HEK293 (cell line): ENCODE results near the gene PHKB.

Source experiments
- CTCF ChIA-PET: fragments of 350-600 bp; formaldehyde crosslinking; extraction: SDS; loops from one replicate; lab custom pipeline; 2021; ENCODE audit warnings: antibody characterized with exemption; lab: Yijun Ruan, JAX
- POLR2A ChIA-PET: fragments of 300-600 bp; formaldehyde crosslinking; extraction: SDS; loops from one replicate; lab custom pipeline; 2020; ENCODE audit warnings: antibody characterized with exemption, inconsistent platforms; lab: Yijun Ruan, JAX
- H3K27ac ChIP-seq: fragments of 200-500 bp; sonication (Bioruptor generic); 2 replicates; pipeline ENCODE4 v1.5.1; 2014; ENCODE audit warnings: low read depth, low read length, control low read depth, inconsistent platforms; ENCODE audit errors: extremely low read depth
- H3K36me3 ChIP-seq, 2 experiments: fragments of 200-500 bp in 1 of 2; sonication (Bioruptor generic) in 1 of 2; 1 replicate in 1 of 2; 2 replicates in 1 of 2; pipeline ENCODE4 v1.5.1; 2014 to 2017; ENCODE audit warnings: inconsistent platforms in 2 of 2, low read length in 2 of 2; ENCODE audit not compliant: control insufficient read depth in 2 of 2, insufficient read depth in 1 of 2
- H3K4me1 ChIP-seq: fragments of 200-500 bp; sonication (Bioruptor generic); 2 replicates; pipeline ENCODE4 v1.5.1; 2014; ENCODE audit warnings: mild to moderate bottlenecking, low read length, inconsistent platforms; ENCODE audit not compliant: control insufficient read depth, insufficient read depth
- H3K4me3 ChIP-seq: 2 replicates; pipeline ENCODE4 v1.5.1; 2011; ENCODE audit warnings: low read depth, mild to moderate bottlenecking, control low read depth, low read length, moderate library complexity
- H3K9me3 ChIP-seq: fragments of 200-500 bp; sonication (Bioruptor generic); 2 replicates; pipeline ENCODE4 v1.5.1; 2014; ENCODE audit warnings: low read depth, low read length, inconsistent platforms; ENCODE audit not compliant: control insufficient read depth, insufficient read depth
- EGR2 ChIP-seq: fragments of 450-650 bp; formaldehyde crosslinking; IDR thresholded peaks from 2 replicates; pipeline ENCODE4 v1.5.1; 2016; ENCODE audit warnings: low read depth, missing biosample characterization, missing genetic modification characterization
- HOXC10 ChIP-seq: sonication (generic); formaldehyde crosslinking; IDR thresholded peaks from 2 replicates; pipeline ENCODE4 v1.8.1; 2023; ENCODE audit warnings: mild to moderate bottlenecking, missing genetic modification reagents
- IKZF3 ChIP-seq: fragments of 450-650 bp; IDR thresholded peaks from 2 replicates; pipeline ENCODE4 v1.5.0; 2018; ENCODE audit warnings: missing biosample characterization, mild to moderate bottlenecking, missing genetic modification characterization, moderate library complexity
- MZF1 ChIP-seq: fragments of 450-650 bp; formaldehyde crosslinking; IDR thresholded peaks from 2 replicates; pipeline ENCODE4 v1.5.1; 2017; ENCODE audit warnings: missing biosample characterization, missing genetic modification characterization, borderline replicate concordance
- RBAK ChIP-seq: fragments of 450-650 bp; formaldehyde crosslinking; IDR thresholded peaks from 2 replicates; pipeline ENCODE4 v1.5.1; 2016; ENCODE audit warnings: missing biosample characterization, missing genetic modification characterization
- ZBTB20 ChIP-seq: fragments of 450-650 bp; formaldehyde crosslinking; IDR thresholded peaks from 2 replicates; pipeline ENCODE4 v1.5.1; 2016; ENCODE audit warnings: missing biosample characterization, missing genetic modification characterization
- ZBTB7A ChIP-seq: fragments of 450-650 bp; formaldehyde crosslinking; IDR thresholded peaks from 2 replicates; pipeline ENCODE4 v1.5.1; 2016; ENCODE audit warnings: low read depth, missing biosample characterization, missing genetic modification characterization
- ZNF121 ChIP-seq: fragments of 450-650 bp; formaldehyde crosslinking; IDR thresholded peaks from 2 replicates; pipeline ENCODE4 v1.5.1; 2016; ENCODE audit warnings: missing biosample characterization, missing genetic modification characterization
- ZNF155 ChIP-seq: fragments of 450-650 bp; formaldehyde crosslinking; IDR thresholded peaks from 2 replicates; pipeline ENCODE4 v1.5.1; 2016; ENCODE audit warnings: missing biosample characterization, missing genetic modification characterization
- ZNF174 ChIP-seq: fragments of 450-650 bp; formaldehyde crosslinking; IDR thresholded peaks from 2 replicates; pipeline ENCODE4 v1.5.0; 2017; ENCODE audit warnings: missing biosample characterization, mild to moderate bottlenecking, missing genetic modification characterization
- ZNF350 ChIP-seq: fragments of 450-650 bp; formaldehyde crosslinking; IDR thresholded peaks from 2 replicates; pipeline ENCODE4 v1.5.0; 2017; ENCODE audit warnings: missing biosample characterization, mild to moderate bottlenecking, missing genetic modification characterization
- ZNF366 ChIP-seq: fragments of 450-650 bp; formaldehyde crosslinking; conservative IDR thresholded peaks from 2 replicates; pipeline ENCODE4 v1.5.1; 2016; ENCODE audit warnings: missing biosample characterization, missing genetic modification characterization
- ZNF48 ChIP-seq: fragments of 450-650 bp; formaldehyde crosslinking; IDR thresholded peaks from 2 replicates; pipeline ENCODE4 v1.5.1; 2016; ENCODE audit warnings: missing biosample characterization, missing genetic modification characterization
- ZNF654 ChIP-seq: fragments of 450-650 bp; formaldehyde crosslinking; IDR thresholded peaks from 2 replicates; pipeline ENCODE4 v1.5.1; 2016; ENCODE audit warnings: low read depth, missing biosample characterization, missing genetic modification characterization
- ZNF777 ChIP-seq: fragments of 450-650 bp; formaldehyde crosslinking; IDR thresholded peaks from 2 replicates; pipeline ENCODE4 v1.5.1; 2017; ENCODE audit warnings: missing biosample characterization, missing genetic modification characterization, borderline replicate concordance
- ZNF792 ChIP-seq: fragments of 450-650 bp; formaldehyde crosslinking; IDR thresholded peaks from 2 replicates; pipeline ENCODE4 v1.5.1; 2016; ENCODE audit warnings: missing biosample characterization, missing genetic modification characterization
- TF ChIP-seq, protein P1 (sequence below): fragments of 450-650 bp; formaldehyde crosslinking; optimal IDR thresholded peaks from 2 replicates; pipeline ENCODE3; 2016; ENCODE audit warnings: missing biosample characterization, mild to moderate bottlenecking, missing genetic modification characterization
- TF ChIP-seq, protein P2 (sequence below): fragments of 450-650 bp; formaldehyde crosslinking; IDR thresholded peaks from 2 replicates; pipeline ENCODE4 v1.5.1; 2016; ENCODE audit warnings: missing biosample characterization, missing genetic modification characterization
- TF ChIP-seq, protein P3 (sequence below): fragments of 450-650 bp; formaldehyde crosslinking; IDR thresholded peaks from 2 replicates; pipeline ENCODE4 v1.5.1; 2016; ENCODE audit warnings: missing biosample characterization, missing genetic modification characterization
- TF ChIP-seq, protein P4 (sequence below): fragments of 450-650 bp; IDR thresholded peaks from 2 replicates; pipeline ENCODE4 v1.5.1; 2018; ENCODE audit warnings: missing biosample characterization, mild to moderate bottlenecking, missing genetic modification characterization
- TF ChIP-seq, protein P5 (sequence below): fragments of 450-650 bp; formaldehyde crosslinking; IDR thresholded peaks from 2 replicates; pipeline ENCODE4 v1.5.1; 2016; ENCODE audit warnings: missing biosample characterization, missing genetic modification characterization

Gene PHKB

DNA sequence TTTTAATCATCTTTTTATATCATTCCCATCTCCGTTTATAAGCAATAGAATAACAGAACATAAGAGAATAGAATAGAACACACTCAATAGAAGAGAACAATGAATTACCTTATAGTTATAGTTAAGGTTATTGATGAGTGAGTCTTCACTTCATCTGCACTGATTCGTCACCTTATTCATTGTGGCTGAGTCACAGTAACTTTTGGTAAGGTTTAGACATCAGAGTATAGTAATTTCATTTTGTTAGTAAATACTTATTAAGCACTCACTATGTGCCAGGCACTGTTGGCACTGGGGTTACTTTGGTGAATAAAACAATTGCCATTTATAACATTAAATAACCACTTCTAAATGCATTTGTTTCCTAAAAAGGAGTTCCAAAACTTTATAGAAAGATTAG lies 22.5 kb downstream of the PHKB start:
- Histone ChIP-seq H3K36me3 (no peaks in the 10 kb centered on the region; a peak in 1 of 3 replicates), H3K9me3 (no peaks in the 10 kb centered on the region), H3K4me1 (no peaks in the 10 kb centered on the region), H3K4me3 (no peak overlapping the region), H3K27ac (no peak overlapping the region)
- ChIA-PET POLR2A (no interaction called here), CTCF (no interaction called here)
- TF ChIP-seq, protein P1, sequence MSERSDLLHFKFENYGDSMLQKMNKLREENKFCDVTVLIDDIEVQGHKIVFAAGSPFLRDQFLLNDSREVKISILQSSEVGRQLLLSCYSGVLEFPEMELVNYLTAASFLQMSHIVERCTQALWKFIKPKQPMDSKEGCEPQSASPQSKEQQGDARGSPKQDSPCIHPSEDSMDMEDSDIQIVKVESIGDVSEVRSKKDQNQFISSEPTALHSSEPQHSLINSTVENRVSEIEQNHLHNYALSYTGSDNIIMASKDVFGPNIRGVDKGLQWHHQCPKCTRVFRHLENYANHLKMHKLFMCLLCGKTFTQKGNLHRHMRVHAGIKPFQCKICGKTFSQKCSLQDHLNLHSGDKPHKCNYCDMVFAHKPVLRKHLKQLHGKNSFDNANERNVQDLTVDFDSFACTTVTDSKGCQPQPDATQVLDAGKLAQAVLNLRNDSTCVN (tag by site-specific recombination): no peak
- TF ChIP-seq ZNF121 (no peak), EGR2 (tag by site-specific recombination) (no peak), MZF1 (tag by site-specific recombination) (no peak), ZBTB20 (no peak), ZNF777 (tag by site-specific recombination) (no peak), ZNF654 (no peak), RBAK (no peak)

DNA sequence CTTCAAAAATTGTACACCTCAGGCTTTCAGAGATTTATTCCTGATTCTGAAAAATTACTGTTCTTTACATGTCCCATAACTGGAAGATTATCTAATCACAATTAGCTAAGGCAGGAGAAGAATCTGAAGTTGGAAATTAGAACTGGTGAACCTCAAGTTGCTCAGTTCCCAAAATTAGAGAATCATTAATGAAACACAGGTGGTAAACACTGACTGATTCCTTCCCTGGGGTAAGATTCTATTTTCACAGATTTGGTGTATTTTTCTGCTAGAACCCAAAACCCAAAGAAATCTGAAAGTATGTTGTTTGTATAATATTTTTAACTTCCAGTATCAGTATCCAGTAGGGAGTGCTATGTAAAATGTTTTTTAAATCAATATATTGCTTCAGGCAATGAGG lies 25.7 kb downstream of the PHKB start:
- ChIA-PET CTCF (interaction anchor here (1.2 to 1.3 kb wide), 2 partner anchors 13 to 20 kb away, joined by 3 to 4 read pairs; no protein-coding TSS in a partner anchor), POLR2A (no interaction called here)
- no peaks in the 10 kb centered on the region for H3K4me1 ChIP-seq
- TF ChIP-seq, protein P2, sequence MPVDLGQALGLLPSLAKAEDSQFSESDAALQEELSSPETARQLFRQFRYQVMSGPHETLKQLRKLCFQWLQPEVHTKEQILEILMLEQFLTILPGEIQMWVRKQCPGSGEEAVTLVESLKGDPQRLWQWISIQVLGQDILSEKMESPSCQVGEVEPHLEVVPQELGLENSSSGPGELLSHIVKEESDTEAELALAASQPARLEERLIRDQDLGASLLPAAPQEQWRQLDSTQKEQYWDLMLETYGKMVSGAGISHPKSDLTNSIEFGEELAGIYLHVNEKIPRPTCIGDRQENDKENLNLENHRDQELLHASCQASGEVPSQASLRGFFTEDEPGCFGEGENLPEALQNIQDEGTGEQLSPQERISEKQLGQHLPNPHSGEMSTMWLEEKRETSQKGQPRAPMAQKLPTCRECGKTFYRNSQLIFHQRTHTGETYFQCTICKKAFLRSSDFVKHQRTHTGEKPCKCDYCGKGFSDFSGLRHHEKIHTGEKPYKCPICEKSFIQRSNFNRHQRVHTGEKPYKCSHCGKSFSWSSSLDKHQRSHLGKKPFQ: no peak
- no peak for TF ChIP-seq IKZF3 (tag by site-specific recombination)
- TF ChIP-seq, protein P3, sequence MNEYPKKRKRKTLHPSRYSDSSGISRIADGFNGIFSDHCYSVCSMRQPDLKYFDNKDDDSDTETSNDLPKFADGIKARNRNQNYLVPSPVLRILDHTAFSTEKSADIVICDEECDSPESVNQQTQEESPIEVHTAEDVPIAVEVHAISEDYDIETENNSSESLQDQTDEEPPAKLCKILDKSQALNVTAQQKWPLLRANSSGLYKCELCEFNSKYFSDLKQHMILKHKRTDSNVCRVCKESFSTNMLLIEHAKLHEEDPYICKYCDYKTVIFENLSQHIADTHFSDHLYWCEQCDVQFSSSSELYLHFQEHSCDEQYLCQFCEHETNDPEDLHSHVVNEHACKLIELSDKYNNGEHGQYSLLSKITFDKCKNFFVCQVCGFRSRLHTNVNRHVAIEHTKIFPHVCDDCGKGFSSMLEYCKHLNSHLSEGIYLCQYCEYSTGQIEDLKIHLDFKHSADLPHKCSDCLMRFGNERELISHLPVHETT (tag by site-specific recombination): no peak
- no peak for TF ChIP-seq ZBTB7A
- no peak for TF ChIP-seq ZNF792 (tag by site-specific recombination)
- no peak for TF ChIP-seq HOXC10 (CRISPR knock-in tag)
- TF ChIP-seq ZNF350 (tag by site-specific recombination): no peak
- TF ChIP-seq, protein P4, sequence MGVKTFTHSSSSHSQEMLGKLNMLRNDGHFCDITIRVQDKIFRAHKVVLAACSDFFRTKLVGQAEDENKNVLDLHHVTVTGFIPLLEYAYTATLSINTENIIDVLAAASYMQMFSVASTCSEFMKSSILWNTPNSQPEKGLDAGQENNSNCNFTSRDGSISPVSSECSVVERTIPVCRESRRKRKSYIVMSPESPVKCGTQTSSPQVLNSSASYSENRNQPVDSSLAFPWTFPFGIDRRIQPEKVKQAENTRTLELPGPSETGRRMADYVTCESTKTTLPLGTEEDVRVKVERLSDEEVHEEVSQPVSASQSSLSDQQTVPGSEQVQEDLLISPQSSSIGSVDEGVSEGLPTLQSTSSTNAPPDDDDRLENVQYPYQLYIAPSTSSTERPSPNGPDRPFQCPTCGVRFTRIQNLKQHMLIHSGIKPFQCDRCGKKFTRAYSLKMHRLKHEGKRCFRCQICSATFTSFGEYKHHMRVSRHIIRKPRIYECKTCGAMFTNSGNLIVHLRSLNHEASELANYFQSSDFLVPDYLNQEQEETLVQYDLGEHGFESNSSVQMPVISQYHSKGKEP (tag by site-specific recombination): no peak
- no peak for TF ChIP-seq ZNF174 (tag by site-specific recombination)
- TF ChIP-seq ZNF366 (tag by site-specific recombination): no peak
- TF ChIP-seq, protein P5, sequence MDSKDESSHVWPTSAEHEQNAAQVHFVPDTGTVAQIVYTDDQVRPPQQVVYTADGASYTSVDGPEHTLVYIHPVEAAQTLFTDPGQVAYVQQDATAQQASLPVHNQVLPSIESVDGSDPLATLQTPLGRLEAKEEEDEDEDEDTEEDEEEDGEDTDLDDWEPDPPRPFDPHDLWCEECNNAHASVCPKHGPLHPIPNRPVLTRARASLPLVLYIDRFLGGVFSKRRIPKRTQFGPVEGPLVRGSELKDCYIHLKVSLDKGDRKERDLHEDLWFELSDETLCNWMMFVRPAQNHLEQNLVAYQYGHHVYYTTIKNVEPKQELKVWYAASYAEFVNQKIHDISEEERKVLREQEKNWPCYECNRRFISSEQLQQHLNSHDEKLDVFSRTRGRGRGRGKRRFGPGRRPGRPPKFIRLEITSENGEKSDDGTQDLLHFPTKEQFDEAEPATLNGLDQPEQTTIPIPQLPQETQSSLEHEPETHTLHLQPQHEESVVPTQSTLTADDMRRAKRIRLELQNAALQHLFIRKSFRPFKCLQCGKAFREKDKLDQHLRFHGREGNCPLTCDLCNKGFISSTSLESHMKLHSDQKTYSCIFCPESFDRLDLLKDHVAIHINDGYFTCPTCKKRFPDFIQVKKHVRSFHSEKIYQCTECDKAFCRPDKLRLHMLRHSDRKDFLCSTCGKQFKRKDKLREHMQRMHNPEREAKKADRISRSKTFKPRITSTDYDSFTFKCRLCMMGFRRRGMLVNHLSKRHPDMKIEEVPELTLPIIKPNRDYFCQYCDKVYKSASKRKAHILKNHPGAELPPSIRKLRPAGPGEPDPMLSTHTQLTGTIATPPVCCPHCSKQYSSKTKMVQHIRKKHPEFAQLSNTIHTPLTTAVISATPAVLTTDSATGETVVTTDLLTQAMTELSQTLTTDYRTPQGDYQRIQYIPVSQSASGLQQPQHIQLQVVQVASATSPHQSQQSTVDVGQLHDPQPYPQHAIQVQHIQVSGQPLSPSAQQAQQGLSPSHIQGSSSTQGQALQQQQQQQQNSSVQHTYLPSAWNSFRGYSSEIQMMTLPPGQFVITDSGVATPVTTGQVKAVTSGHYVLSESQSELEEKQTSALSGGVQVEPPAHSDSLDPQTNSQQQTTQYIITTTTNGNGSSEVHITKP (tag by site-specific recombination): no peak
- no peak for TF ChIP-seq ZNF48 (tag by site-specific recombination)
- no peak for TF ChIP-seq ZNF155 (tag by site-specific recombination)
- no peaks in the 10 kb centered on the region for H3K9me3 ChIP-seq
- H3K36me3 ChIP-seq: no peaks in the 10 kb centered on the region; a peak in 1 of 3 replicates
- H3K4me3 ChIP-seq: no peak overlapping the region
- H3K27ac ChIP-seq: no peak overlapping the region
